H9 (cell line): ENCODE data around the gene DSCAM. TPM values are rescaled to one million over a fixed set of nuclear protein-coding genes. Genes with fewer than 3 reads are reported as not detected.

Experiments
- DNase-seq: peaks from one replicate; pipeline ENCODE4 v3.0.0-alpha.2; 2017
- H2AFZ ChIP-seq: one replicate; pipeline ENCODE4 v1.6.1; 2013; ENCODE audit warnings: mild to moderate bottlenecking, low read length, control low read depth, moderate library complexity
- H2AK5ac ChIP-seq: 2 replicates; pipeline ENCODE4 v1.6.1; 2013; ENCODE audit warnings: low read length, control low read depth, mixed read lengths; ENCODE audit not compliant: insufficient read length
- H2BK120ac ChIP-seq: one replicate; pipeline ENCODE4 v1.6.1; 2013; ENCODE audit warnings: low read depth, mild to moderate bottlenecking, low read length, control low read depth, inconsistent platforms; ENCODE audit not compliant: poor library complexity, severe bottlenecking
- H2BK12ac ChIP-seq: 2 replicates; pipeline ENCODE4 v1.6.1; 2013; ENCODE audit warnings: low read length, control low read depth, mixed read lengths, low read depth; ENCODE audit not compliant: insufficient read length
- H2BK15ac ChIP-seq: 2 replicates; pipeline ENCODE4 v1.6.1; 2013; ENCODE audit warnings: low read depth, low read length, control low read depth
- H2BK20ac ChIP-seq: one replicate; pipeline ENCODE4 v1.6.1; 2013; ENCODE audit warnings: low read depth, mild to moderate bottlenecking, low read length, control low read depth, inconsistent platforms; ENCODE audit not compliant: poor library complexity, severe bottlenecking
- H2BK5ac ChIP-seq: 2 replicates; pipeline ENCODE4 v1.6.1; 2013; ENCODE audit warnings: low read length, control low read depth, mixed read lengths; ENCODE audit not compliant: insufficient read length
- H3K14ac ChIP-seq: 2 replicates; pipeline ENCODE4 v1.6.1; 2013; ENCODE audit warnings: low read length, control low read depth; ENCODE audit not compliant: insufficient read depth
- H3K18ac ChIP-seq: 2 replicates; pipeline ENCODE4 v1.6.1; 2013; ENCODE audit warnings: low read depth, mild to moderate bottlenecking, mixed read lengths, low read length, control low read depth; ENCODE audit not compliant: insufficient read length
- H3K23ac ChIP-seq: 2 replicates; pipeline ENCODE4 v1.6.1; 2013; ENCODE audit warnings: low read length, control low read depth, mixed read lengths, low read depth; ENCODE audit not compliant: insufficient read length
- H3K23me2 ChIP-seq: 2 replicates; pipeline ENCODE4 v1.6.1; 2013; ENCODE audit warnings: low read depth, mild to moderate bottlenecking, mixed read lengths, low read length, control low read depth; ENCODE audit not compliant: insufficient read length, poor library complexity, severe bottlenecking
- H3K27ac ChIP-seq: 2 replicates; pipeline ENCODE4 v1.5.1; 2013; ENCODE audit warnings: low read length, control low read depth, mixed read lengths, low read depth; ENCODE audit not compliant: insufficient read length
- H3K27me3 ChIP-seq: 2 replicates; pipeline ENCODE4 v1.6.1; 2013; ENCODE audit warnings: low read length, control low read depth, inconsistent platforms; ENCODE audit not compliant: insufficient read depth
- H3K4ac ChIP-seq: 2 replicates; pipeline ENCODE4 v1.6.1; 2013; ENCODE audit warnings: low read depth, mild to moderate bottlenecking, control low read depth, inconsistent platforms, low read length, moderate library complexity
- H3K4me1 ChIP-seq: 2 replicates; pipeline ENCODE4 v1.6.1; 2013; ENCODE audit warnings: low read length, control low read depth, inconsistent platforms; ENCODE audit not compliant: insufficient read depth
- H3K4me2 ChIP-seq: 2 replicates; pipeline ENCODE4 v1.6.1; 2013; ENCODE audit warnings: low read length, control low read depth, mixed read lengths; ENCODE audit not compliant: insufficient read length, insufficient read depth
- H3K56ac ChIP-seq: 2 replicates; pipeline ENCODE4 v1.6.1; 2013; ENCODE audit warnings: low read depth, mild to moderate bottlenecking, mixed read lengths, low read length, control low read depth; ENCODE audit not compliant: insufficient read length
- H3K79me1 ChIP-seq: 2 replicates; pipeline ENCODE4 v1.6.1; 2013; ENCODE audit warnings: low read depth, mild to moderate bottlenecking, moderate library complexity, low read length, control low read depth, inconsistent platforms; ENCODE audit not compliant: insufficient read depth, poor library complexity, severe bottlenecking
- H3K79me2 ChIP-seq: 2 replicates; pipeline ENCODE4 v1.6.1; 2013; ENCODE audit warnings: low read length, control low read depth, inconsistent platforms; ENCODE audit not compliant: insufficient read depth
- H3K9ac ChIP-seq: 2 replicates; pipeline ENCODE4 v1.6.1; 2013; ENCODE audit warnings: low read length, control low read depth, mixed read lengths; ENCODE audit not compliant: insufficient read length; ENCODE audit errors: extremely low read depth
- H3K9me3 ChIP-seq: one replicate; pipeline ENCODE4 v1.6.1; 2013; ENCODE audit warnings: low read depth, low read length, inconsistent platforms; ENCODE audit not compliant: control insufficient read depth
- H3T11ph ChIP-seq: one replicate; pipeline ENCODE4 v1.6.1; 2013; ENCODE audit warnings: mild to moderate bottlenecking, low read length, control low read depth, inconsistent platforms
- H4K20me1 ChIP-seq: one replicate; pipeline ENCODE4 v1.6.1; 2013; ENCODE audit not compliant: control insufficient read depth, insufficient read length, insufficient read depth
- H4K5ac ChIP-seq: 2 replicates; pipeline ENCODE4 v1.6.1; 2013; ENCODE audit warnings: low read depth, mild to moderate bottlenecking, mixed read lengths, low read length, control low read depth; ENCODE audit not compliant: insufficient read length
- H4K8ac ChIP-seq: replicated peaks from 2 replicates; pipeline ENCODE4 v1.6.1; 2013; ENCODE audit warnings: low read length, control low read depth, mixed read lengths, low read depth; ENCODE audit not compliant: insufficient read length
- H4K91ac ChIP-seq: 2 replicates; pipeline ENCODE4 v1.6.1; 2013; ENCODE audit warnings: low read depth, mild to moderate bottlenecking, moderate library complexity, mixed read lengths, low read length, control low read depth; ENCODE audit not compliant: insufficient read length
- H3K27ac Mint-ChIP-seq, 3 experiments: 2 replicates in 2 of 3; 3 replicates in 1 of 3; pipeline ENCODE4 v1.8.0; 2020 to 2021; ENCODE audit warnings: mixed read lengths in 3 of 3, mild to moderate bottlenecking in 1 of 3, moderate library complexity in 1 of 3
- H3K27me3 Mint-ChIP-seq: 2 replicates; pipeline ENCODE4 v1.8.0; 2021; ENCODE audit warnings: low read depth, mild to moderate bottlenecking, moderate library complexity, mixed read lengths
- H3K36me3 Mint-ChIP-seq, 3 experiments: 2 replicates in 2 of 3; 3 replicates in 1 of 3; pipeline ENCODE4 v1.8.0; 2020 to 2021; ENCODE audit warnings: low read depth in 3 of 3, mixed read lengths in 3 of 3; ENCODE audit not compliant: insufficient read depth in 1 of 3
- H3K4me1 Mint-ChIP-seq, 2 experiments: 2 replicates each; pipeline ENCODE4 v1.8.0; 2020; ENCODE audit warnings: mixed read lengths in 2 of 2
- H3K4me3 Mint-ChIP-seq, 2 experiments: 2 replicates in 1 of 2; 3 replicates in 1 of 2; pipeline ENCODE4 v1.8.0; 2020 to 2021; ENCODE audit warnings: mild to moderate bottlenecking in 2 of 2, mixed read lengths in 2 of 2, moderate library complexity in 1 of 2
- H3K9me3 Mint-ChIP-seq, 2 experiments: 2 replicates in 1 of 2; 3 replicates in 1 of 2; pipeline ENCODE4 v1.8.0; 2020; ENCODE audit warnings: mild to moderate bottlenecking in 2 of 2, mixed read lengths in 2 of 2, moderate library complexity in 1 of 2
- WGBS: extraction: QIAGEN DNeasy Blood & Tissue Kit; methylation state at CpG from one replicate; pipeline ENCODE4 v1.1.7; 2013; ENCODE audit warnings: missing lambda C conversion rate, low lambda C conversion rate, mixed read lengths; ENCODE audit not compliant: insufficient read length; ENCODE audit errors: extremely low coverage; 5-methylcytosine and 5-hydroxymethylcytosine counted together
- total RNA-seq: library from RNA; stranded (reverse); gene quantifications from 2 replicates; pipeline ENCODE4 v1.2.1, GENCODE V29; 2021
- TF ChIP-seq, protein P1 (sequence below): fragments of 200-600 bp; sonication (generic); conservative IDR thresholded peaks from 3 replicates; pipeline ENCODE4 v1.8.0; 2021; ENCODE audit warnings: antibody characterized with exemption, mild to moderate bottlenecking

The DSCAM gene
- total RNA-seq, 1 experiment from 2014 or later = 0.17 TPM

DNA sequence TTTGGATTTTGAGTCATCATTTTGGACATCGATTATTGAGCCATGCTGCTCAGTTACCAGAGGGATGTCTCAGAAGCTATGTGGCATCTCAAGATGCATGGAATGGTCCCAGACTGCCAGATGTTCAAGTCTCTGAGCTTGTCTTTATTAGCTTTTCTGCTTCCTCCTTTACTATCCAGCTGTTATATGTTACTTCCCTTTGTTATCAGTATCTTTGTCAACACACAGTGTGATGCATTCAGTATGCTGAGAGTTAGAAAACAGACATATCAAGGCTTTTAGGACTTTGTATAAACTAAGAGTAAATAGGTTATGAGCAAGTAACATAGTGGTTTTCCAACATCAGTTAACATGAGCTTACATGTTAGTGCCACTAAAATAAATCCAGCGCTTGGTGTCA lies 474.5 kb downstream of the DSCAM start:
- Histone ChIP-seq H3K9ac (no peak overlapping the region), H4K5ac (no peak overlapping the region), H3K79me1 (no peaks in the 10 kb centered on the region), H2BK5ac (no peak overlapping the region), H3K14ac (no peak overlapping the region), H3K4me2 (no peak overlapping the region), H3K4ac (no peak overlapping the region), H4K20me1 (no peaks in the 10 kb centered on the region), H2AFZ (no peak overlapping the region), H3K23ac (no peak overlapping the region), H2BK20ac (no peak overlapping the region), H3K9me3 (no peaks in the 10 kb centered on the region), H2BK15ac (no peak overlapping the region), H3K56ac (no peak overlapping the region), H2BK12ac (no peak overlapping the region), H3K27me3 (no peaks in the 10 kb centered on the region), H3K79me2 (no peaks in the 10 kb centered on the region), H2BK120ac (no peak overlapping the region), H3K27ac (no peak overlapping the region), H4K8ac (no peak overlapping the region), H3K4me1 (no peaks in the 10 kb centered on the region), H3K18ac (no peak overlapping the region), H3K23me2 (no peaks in the 10 kb centered on the region), H3T11ph (no peak overlapping the region), H4K91ac (no peak overlapping the region), H2AK5ac (no peak overlapping the region)
- no CpG with 5 or more reads among the region's 2 CpGs for WGBS
- Mint-ChIP-seq H3K36me3 (peaks cover 0 to 3% (median 0%) of the 10 kb centered on the region in 3 experiments; a peak in 2 of 7 replicates), H3K27me3 (peaks cover under 1% of the 10 kb centered on the region), H3K27ac (no peak overlapping the region), H3K9me3 (peaks cover 5 to 10% of the 10 kb centered on the region in 2 experiments), H3K4me3 (no peak overlapping the region), H3K4me1 (no peaks in the 10 kb centered on the region)
- TF ChIP-seq, protein P1, sequence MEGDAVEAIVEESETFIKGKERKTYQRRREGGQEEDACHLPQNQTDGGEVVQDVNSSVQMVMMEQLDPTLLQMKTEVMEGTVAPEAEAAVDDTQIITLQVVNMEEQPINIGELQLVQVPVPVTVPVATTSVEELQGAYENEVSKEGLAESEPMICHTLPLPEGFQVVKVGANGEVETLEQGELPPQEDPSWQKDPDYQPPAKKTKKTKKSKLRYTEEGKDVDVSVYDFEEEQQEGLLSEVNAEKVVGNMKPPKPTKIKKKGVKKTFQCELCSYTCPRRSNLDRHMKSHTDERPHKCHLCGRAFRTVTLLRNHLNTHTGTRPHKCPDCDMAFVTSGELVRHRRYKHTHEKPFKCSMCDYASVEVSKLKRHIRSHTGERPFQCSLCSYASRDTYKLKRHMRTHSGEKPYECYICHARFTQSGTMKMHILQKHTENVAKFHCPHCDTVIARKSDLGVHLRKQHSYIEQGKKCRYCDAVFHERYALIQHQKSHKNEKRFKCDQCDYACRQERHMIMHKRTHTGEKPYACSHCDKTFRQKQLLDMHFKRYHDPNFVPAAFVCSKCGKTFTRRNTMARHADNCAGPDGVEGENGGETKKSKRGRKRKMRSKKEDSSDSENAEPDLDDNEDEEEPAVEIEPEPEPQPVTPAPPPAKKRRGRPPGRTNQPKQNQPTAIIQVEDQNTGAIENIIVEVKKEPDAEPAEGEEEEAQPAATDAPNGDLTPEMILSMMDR = no peak
- DNase-seq = no peak
